Measurements from ENCODE around the gene ATP2C2.

DNA sequence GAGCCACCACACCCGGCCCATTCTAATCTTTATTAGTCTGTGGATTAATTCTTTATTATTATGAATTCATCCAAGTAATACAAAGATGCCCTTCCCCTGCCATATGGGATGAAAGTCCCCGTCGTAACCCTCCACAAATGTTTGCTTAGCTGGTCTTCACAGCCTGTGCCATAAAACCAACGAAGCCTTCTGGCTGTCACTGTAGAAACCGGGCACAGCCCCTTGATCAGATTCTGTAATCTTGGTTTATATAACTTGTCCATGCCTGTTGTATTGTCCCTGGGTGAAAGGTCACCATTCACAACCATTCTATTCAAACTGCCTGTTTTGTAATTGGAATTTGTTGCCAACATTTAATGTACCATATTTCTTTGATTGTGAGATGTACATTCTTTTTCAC lies 66.5 kb downstream of the ATP2C2 start:
- TF ChIP-seq EZH2 (IDR thresholded peaks at IDR 0.05) (no peak), POLR2AphosphoS5 (IDR thresholded peaks at IDR 0.05; ENCODE audit: borderline replicate concordance, low read depth, low read length) (no peak), FOXP2 (optimal IDR thresholded peaks at IDR 0.05; ENCODE audit: control extremely low read depth, extremely low read length, insufficient read depth) (no peak)
